Endodermal cell (in vitro differentiated cells): ENCODE measurements around the gene BEST4. TPM values are rescaled to one million over a fixed set of nuclear protein-coding genes. Genes with fewer than 3 reads are reported as not detected.

Source experiments
- DNase-seq: peaks from one replicate; pipeline ENCODE4 v3.0.0-alpha.2; 2017
- H3K27ac ChIP-seq: 2 replicates; pipeline ENCODE4 v1.5.1; 2013; ENCODE audit warnings: mild to moderate bottlenecking, low read depth, low read length, moderate library complexity
- H3K27me3 ChIP-seq: 2 replicates; pipeline ENCODE4 v1.6.1; 2013; ENCODE audit warnings: mild to moderate bottlenecking, low read length, moderate library complexity; ENCODE audit not compliant: insufficient read depth, control insufficient read depth, poor library complexity, severe bottlenecking
- H3K36me3 ChIP-seq: 2 replicates; pipeline ENCODE4 v1.7.0; 2013; ENCODE audit warnings: mild to moderate bottlenecking, low read length, moderate library complexity; ENCODE audit not compliant: control insufficient read depth, insufficient read depth
- H3K4me1 ChIP-seq: one replicate; pipeline ENCODE4 v1.7.0; 2013; ENCODE audit warnings: low read length; ENCODE audit not compliant: control insufficient read depth, insufficient read depth
- H3K4me3 ChIP-seq: 2 replicates; pipeline ENCODE4 v1.5.1; 2013; ENCODE audit warnings: mild to moderate bottlenecking, low read length, moderate library complexity
- H3K9ac ChIP-seq: 2 replicates; pipeline ENCODE4 v1.6.1; 2013; ENCODE audit warnings: mild to moderate bottlenecking, low read length, moderate library complexity; ENCODE audit not compliant: poor library complexity, severe bottlenecking; ENCODE audit errors: extremely low read depth
- H3K9me3 ChIP-seq: 2 replicates; pipeline ENCODE4 v1.6.1; 2013; ENCODE audit warnings: mild to moderate bottlenecking, low read length, moderate library complexity; ENCODE audit not compliant: control insufficient read depth
- H3K27ac Mint-ChIP-seq: 2 replicates; pipeline ENCODE4 v1.8.0; 2020; ENCODE audit warnings: mixed read lengths
- H3K27me3 Mint-ChIP-seq: 2 replicates; pipeline ENCODE4 v1.8.0; 2021; ENCODE audit warnings: mild to moderate bottlenecking, mixed read lengths; ENCODE audit not compliant: insufficient read depth
- H3K36me3 Mint-ChIP-seq: 2 replicates; pipeline ENCODE4 v1.8.0; 2020; ENCODE audit warnings: low read depth, mixed read lengths
- H3K4me1 Mint-ChIP-seq: 2 replicates; pipeline ENCODE4 v1.8.0; 2020; ENCODE audit warnings: mixed read lengths
- H3K4me3 Mint-ChIP-seq: 2 replicates; pipeline ENCODE4 v1.8.0; 2020; ENCODE audit warnings: mild to moderate bottlenecking, moderate library complexity, mixed read lengths
- H3K9me3 Mint-ChIP-seq: 2 replicates; pipeline ENCODE4 v1.8.0; 2020; ENCODE audit warnings: mild to moderate bottlenecking, mixed read lengths
- CTCF ChIP-seq: fragments of 200-600 bp; sonication (generic); conservative IDR thresholded peaks from 2 replicates; pipeline ENCODE4 v1.5.0; 2021; ENCODE audit warnings: antibody characterized with exemption, mild to moderate bottlenecking
- WGBS, 2 experiments: methylation state at CpG; one replicate each; pipeline versions ENCODE4 v1.1.5 to v1.1.7; 2013; ENCODE audit warnings: missing lambda C conversion rate in 2 of 2, mixed read lengths in 1 of 2; ENCODE audit not compliant: insufficient coverage in 1 of 2, insufficient read length in 1 of 2; 5-methylcytosine and 5-hydroxymethylcytosine counted together
- total RNA-seq, 2 donors: library from RNA; stranded (reverse); fragmentation: NEBNext Ultra II Directional in 1 of 2; extraction: Animal tissue kit (Norgen Biotek cat#: 25700) in 1 of 2; gene quantifications; 2 replicates in 1 of 2; 3 replicates in 1 of 2; pipeline ENCODE4 v1.2.1, GENCODE V29; 2021

The BEST4 gene
- total RNA-seq, 2 donors from 2014 or later, result 1.6 to 2.3 TPM

DNA sequence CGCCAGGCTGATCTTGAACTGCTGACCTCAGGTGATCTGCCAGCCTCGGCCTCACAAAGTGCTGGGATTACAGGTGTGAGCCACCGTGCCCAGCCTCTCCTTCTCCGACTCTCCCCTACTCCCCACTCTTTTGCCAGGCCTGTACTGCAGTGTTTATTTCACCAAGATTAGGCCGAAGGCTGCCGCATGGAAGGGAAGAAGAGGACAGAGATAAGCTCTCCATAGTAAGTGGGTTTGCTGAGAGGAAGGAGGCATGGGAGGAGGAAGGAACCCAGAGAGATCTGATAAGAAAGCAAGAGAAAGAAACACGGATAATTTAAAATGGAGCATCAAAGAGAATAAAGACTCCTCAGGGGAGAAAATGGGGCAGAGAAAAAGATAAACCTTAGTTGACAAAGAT, 46.4 kb upstream of the BEST4 start:
- Mint-ChIP-seq H3K36me3 (no peaks in the 10 kb centered on the region), H3K27ac (no peak overlapping the region), H3K9me3 (no peaks in the 10 kb centered on the region), H3K4me3 (no peak overlapping the region), H3K4me1 (peaks cover 14% of the 10 kb centered on the region), H3K27me3 (no peaks in the 10 kb centered on the region)
- Histone ChIP-seq H3K9ac (no peak overlapping the region), H3K27me3 (no peaks in the 10 kb centered on the region), H3K4me1 (no peaks in the 10 kb centered on the region), H3K27ac (no peak overlapping the region), H3K4me3 (no peak overlapping the region), H3K36me3 (no peaks in the 10 kb centered on the region), H3K9me3 (no peaks in the 10 kb centered on the region)
- 82 to 91% methylated on average over 6 to 7 of the region's 7 CpGs for WGBS, 2 experiments
- no peak for DNase-seq
- no peak for TF ChIP-seq CTCF

- H3K36me3 Mint-ChIP-seq, result no peaks in the 10 kb centered on the region
- H3K27me3 Mint-ChIP-seq, result no peaks in the 10 kb centered on the region
- H3K27ac ChIP-seq, result no peak overlapping the region
- no peaks in the 10 kb centered on the region for H3K27me3 ChIP-seq
- no peaks in the 10 kb centered on the region for H3K4me1 ChIP-seq
- peaks cover 14% of the 10 kb centered on the region for H3K4me1 Mint-ChIP-seq
- no peaks in the 10 kb centered on the region for H3K36me3 ChIP-seq
- TF ChIP-seq CTCF, result no peak
- WGBS, 2 experiments, result 85 to 86% methylated on average over 5 to 13 of the region's 13 CpGs
- peak; percentile 61 for DNase-seq
- no peaks in the 10 kb centered on the region for H3K9me3 Mint-ChIP-seq
- no peaks in the 10 kb centered on the region for H3K9me3 ChIP-seq
- no peak overlapping the region for H3K27ac Mint-ChIP-seq
- H3K4me3 Mint-ChIP-seq, result no peak overlapping the region
- H3K4me3 ChIP-seq, result no peak overlapping the region
- H3K9ac ChIP-seq, result no peak overlapping the region
Measured at GRCh38 chr1:44832056-44832705, 44.2 kb upstream of the BEST4 start.

DNA sequence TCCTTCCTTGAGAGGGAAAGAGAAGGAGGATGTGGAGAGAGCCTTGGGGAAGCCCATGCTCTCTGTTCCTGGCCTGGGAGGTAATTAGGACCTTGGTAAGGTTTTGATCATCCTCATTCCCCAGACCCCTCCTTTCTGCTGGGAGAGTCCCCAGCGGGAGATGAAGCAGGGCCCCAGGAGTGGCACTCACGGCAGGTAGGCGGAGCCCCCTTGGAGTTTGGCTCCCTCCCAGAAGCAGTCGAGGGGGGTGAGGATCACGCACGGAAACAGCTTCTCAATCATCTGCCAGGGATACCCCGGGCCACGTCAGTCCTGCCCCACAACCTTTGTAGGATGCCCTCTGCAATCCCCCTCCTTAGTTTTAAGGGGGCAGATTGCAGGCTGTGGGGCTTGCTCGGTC, 43.5 kb upstream of the BEST4 start:
- Mint-ChIP-seq H3K9me3 (no peaks in the 10 kb centered on the region), H3K27ac (no peak overlapping the region), H3K27me3 (no peaks in the 10 kb centered on the region), H3K4me1 (peaks cover 14% of the 10 kb centered on the region), H3K36me3 (no peaks in the 10 kb centered on the region), H3K4me3 (no peak overlapping the region)
- H3K9ac ChIP-seq, result no peak overlapping the region
- H3K27ac ChIP-seq, result no peak overlapping the region
- no peaks in the 10 kb centered on the region for H3K27me3 ChIP-seq
- DNase-seq, result peak; percentile 52
- 74 to 82% methylated on average over 6 to 9 of the region's 9 CpGs for WGBS, 2 experiments
- no peaks in the 10 kb centered on the region for H3K9me3 ChIP-seq
- no peaks in the 10 kb centered on the region for H3K4me1 ChIP-seq
- TF ChIP-seq CTCF, result no peak
- no peak overlapping the region for H3K4me3 ChIP-seq
- H3K36me3 ChIP-seq, result no peaks in the 10 kb centered on the region
